GM21367 (cell line): ENCODE results near the gene FARP2.
A peak's percentile ranks its signal among the peaks of the same experiment; 100 is the strongest.
"Not testable (repeated sequence)": the region's sequence is repeated elsewhere in the genome, so short reads cannot be mapped to it uniquely, and the experiment has no call there.

Experiments used
- ATAC-seq: cut with Tn5 transposase; IDR thresholded peaks from one replicate; pipeline ENCODE4 v1.9.1; 2021; ENCODE audit not compliant: unreplicated experiment

The FARP2 gene

GRCh38 chr2:241396809-241397208 is 40.7 kb downstream of the FARP2 start:
- not testable (repeated sequence) for ATAC-seq

GRCh38 chr2:241399941-241400922 is 44.1 kb downstream of the FARP2 start:
- ATAC-seq = no peak

GRCh38 chr2:241408849-241409248 is 52.8 kb downstream of the FARP2 start:
- ATAC-seq = no peak

GRCh38 chr2:241410739-241411176 is 54.7 kb downstream of the FARP2 start:
- ATAC-seq = no peak

GRCh38 chr2:241412144-241412543 is 56.1 kb downstream of the FARP2 start:
- no peak for ATAC-seq

- ATAC-seq = not testable (repeated sequence)
Measured at GRCh38 chr2:241413501-241413900, 57.4 kb downstream of the FARP2 start.

GRCh38 chr2:241413929-241414580 is 58.0 kb downstream of the FARP2 start:
- no peak for ATAC-seq

GRCh38 chr2:241415196-241415595 is 59.1 kb downstream of the FARP2 start:
- no peak for ATAC-seq

GRCh38 chr2:241417626-241418025 is 61.5 kb downstream of the FARP2 start:
- ATAC-seq = no peak

GRCh38 chr2:241421330-241421729 is 65.2 kb downstream of the FARP2 start:
- ATAC-seq = no peak

GRCh38 chr2:241421942-241422341 is 65.9 kb downstream of the FARP2 start:
- not testable (repeated sequence) for ATAC-seq

GRCh38 chr2:241422350-241422749 is 66.3 kb downstream of the FARP2 start:
- no peak for ATAC-seq

- ATAC-seq = not testable (repeated sequence)
Measured at GRCh38 chr2:241423489-241423888, 67.4 kb downstream of the FARP2 start.

- no peak for ATAC-seq
Measured at GRCh38 chr2:241425368-241425767, 69.3 kb downstream of the FARP2 start.

- no peak for ATAC-seq
Measured at GRCh38 chr2:241430178-241430577, 74.1 kb downstream of the FARP2 start.

- no peak for ATAC-seq
Measured at GRCh38 chr2:241432824-241433448, 76.9 kb downstream of the FARP2 start.

- ATAC-seq = no peak
Measured at GRCh38 chr2:241437179-241437578, 81.1 kb downstream of the FARP2 start.

GRCh38 chr2:241441492-241441891 is 85.4 kb downstream of the FARP2 start:
- no peak for ATAC-seq

GRCh38 chr2:241443486-241444223 is 87.6 kb downstream of the FARP2 start:
- ATAC-seq = peak; percentile 42

GRCh38 chr2:241445426-241445825 is 89.3 kb downstream of the FARP2 start:
- no peak for ATAC-seq

GRCh38 chr2:241450092-241450491 is 94.0 kb downstream of the FARP2 start:
- not testable (repeated sequence) for ATAC-seq
